GM18951 (cell line): ENCODE measurements around the gene LETM1.

Experiments
- POLR2A ChIP-seq: IDR thresholded peaks from 4 replicates; pipeline ENCODE4 v1.6.1; 2011; ENCODE audit warnings: mild to moderate bottlenecking; ENCODE audit not compliant: insufficient read length, insufficient read depth; ENCODE audit errors: extremely low read depth
- in situ Hi-C: fragments of 300-500 bp; cut with MboI; formaldehyde crosslinking; loops from one replicate; pipeline ENCODE4 v1.12.0; 2022; ENCODE audit warnings: low sequenced_read_pairs, mixed read lengths, inconsistent platforms; ENCODE audit not compliant: unreplicated experiment

Gene LETM1

DNA sequence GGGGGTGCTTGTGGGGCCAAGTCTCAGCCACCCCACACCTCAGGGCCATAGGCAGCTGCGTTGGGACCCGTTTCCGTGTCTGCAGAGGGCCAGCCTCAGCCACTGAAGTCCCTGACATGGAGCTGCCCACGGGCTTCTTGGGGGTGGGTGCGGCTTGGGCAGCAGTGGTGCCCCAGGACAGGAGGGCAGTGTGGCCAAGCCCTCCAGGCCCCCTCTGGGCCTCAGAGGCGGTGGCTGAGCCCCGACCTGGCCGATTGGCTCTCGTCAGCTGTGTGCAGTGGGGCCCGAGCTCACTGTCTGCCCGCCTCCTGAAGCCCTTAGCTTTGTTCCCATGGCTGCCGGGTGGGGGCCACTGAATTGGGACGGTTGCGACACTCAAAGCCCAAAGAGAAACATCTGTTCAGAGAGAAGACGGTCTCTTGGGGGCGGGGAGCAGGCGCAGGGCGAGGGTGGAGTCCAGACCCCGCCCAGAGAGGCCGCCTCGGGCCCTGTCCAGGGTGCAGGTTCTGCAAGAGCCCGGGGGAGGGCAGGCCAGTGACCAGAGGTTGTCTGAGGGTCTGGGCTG, 53.7 kb downstream of the LETM1 start:
- TF ChIP-seq POLR2A: no peak
- in situ Hi-C loops: no loop called here

DNA sequence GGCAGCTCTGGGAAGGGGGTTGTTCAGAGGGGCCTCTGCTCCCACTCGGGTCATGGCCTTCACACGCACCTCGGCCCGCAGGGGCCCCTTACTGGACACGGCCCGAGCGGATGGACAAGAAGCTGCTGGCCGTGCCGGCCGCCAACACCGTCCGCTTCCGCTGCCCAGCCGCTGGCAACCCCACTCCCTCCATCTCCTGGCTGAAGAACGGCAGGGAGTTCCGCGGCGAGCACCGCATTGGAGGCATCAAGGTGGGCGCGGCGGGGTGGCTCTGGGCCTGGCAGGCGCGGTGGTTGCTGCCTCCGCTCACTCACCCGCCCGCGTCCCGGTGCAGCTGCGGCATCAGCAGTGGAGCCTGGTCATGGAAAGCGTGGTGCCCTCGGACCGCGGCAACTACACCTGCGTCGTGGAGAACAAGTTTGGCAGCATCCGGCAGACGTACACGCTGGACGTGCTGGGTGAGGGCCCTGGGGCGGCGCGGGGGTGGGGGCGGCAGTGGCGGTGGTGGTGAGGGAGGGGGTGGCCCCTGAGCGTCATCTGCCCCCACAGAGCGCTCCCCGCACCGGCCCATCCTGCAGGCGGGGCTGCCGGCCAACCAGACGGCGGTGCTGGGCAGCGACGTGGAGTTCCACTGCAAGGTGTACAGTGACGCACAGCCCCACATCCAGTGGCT, 54.5 kb downstream of the LETM1 start:
- TF ChIP-seq POLR2A: no peak

DNA sequence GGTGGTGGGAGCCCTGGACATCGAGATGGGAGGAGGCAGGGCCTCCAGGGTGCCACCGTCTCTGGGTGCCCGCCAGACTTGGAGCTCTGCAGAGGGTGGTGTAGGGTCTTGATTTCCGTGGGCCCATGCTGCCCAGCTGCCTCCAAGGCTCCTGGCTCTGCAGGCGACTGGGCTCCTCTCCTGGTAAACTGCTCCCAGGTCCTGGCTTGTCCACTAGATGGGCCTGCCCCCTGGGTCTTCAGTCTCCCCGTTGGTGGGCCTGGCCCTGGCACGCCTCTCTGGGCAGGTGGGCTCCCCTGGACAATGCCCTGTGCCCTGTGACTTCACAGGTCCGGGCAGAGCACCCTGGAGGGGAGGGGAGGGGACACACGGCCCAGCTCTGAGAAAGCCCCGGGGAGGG, 55.2 kb downstream of the LETM1 start:
- TF ChIP-seq POLR2A: no peak
- in situ Hi-C loops: no loop called here

More for the DNA sequence above, 54.5 kb downstream of the LETM1 start:
- in situ Hi-C loops: no loop called here

DNA sequence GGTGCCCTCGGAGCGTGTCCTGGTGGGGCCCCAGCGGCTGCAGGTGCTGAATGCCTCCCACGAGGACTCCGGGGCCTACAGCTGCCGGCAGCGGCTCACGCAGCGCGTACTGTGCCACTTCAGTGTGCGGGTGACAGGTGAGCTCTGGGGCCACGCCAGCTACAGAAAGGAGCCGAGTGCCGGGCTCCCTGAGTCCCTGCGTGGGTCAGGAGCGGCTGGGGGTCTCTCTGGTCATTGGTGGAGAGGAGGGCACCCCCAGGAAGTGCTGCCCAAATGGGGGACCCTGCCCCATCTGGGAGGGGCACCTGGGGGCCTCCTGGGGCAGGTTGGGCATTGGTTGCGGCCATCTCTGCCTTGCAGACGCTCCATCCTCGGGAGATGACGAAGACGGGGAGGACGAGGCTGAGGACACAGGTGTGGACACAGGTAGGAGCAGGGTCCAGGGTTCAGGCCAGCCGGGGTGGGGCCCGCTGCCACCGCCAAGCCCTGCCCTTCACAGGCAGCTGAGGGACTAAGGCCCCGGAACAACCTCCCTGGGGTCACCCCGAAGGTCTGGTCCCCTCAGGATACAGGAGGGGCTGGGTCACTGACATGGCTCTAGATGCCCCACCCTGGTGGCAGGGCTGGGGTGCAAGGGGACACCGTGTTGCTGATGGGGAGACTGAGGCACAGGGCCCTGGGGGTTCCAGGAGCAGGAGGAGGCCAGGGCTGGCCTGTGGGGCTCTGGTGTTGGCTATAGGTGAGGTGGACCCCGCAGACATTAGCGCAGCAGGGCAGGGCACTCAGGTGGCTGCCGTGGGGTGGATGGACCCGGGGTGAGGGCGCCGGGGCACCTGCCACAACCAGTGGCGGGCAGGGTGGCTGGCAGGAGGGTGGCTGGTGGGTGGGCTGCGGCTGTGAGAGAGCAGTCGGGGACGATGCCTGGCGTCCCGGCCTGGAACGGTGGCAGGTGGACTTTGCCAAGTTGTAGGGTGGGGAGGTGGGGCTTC, 56.3 kb downstream of the LETM1 start:
- in situ Hi-C loops: no loop called here
- TF ChIP-seq POLR2A: no peak

DNA sequence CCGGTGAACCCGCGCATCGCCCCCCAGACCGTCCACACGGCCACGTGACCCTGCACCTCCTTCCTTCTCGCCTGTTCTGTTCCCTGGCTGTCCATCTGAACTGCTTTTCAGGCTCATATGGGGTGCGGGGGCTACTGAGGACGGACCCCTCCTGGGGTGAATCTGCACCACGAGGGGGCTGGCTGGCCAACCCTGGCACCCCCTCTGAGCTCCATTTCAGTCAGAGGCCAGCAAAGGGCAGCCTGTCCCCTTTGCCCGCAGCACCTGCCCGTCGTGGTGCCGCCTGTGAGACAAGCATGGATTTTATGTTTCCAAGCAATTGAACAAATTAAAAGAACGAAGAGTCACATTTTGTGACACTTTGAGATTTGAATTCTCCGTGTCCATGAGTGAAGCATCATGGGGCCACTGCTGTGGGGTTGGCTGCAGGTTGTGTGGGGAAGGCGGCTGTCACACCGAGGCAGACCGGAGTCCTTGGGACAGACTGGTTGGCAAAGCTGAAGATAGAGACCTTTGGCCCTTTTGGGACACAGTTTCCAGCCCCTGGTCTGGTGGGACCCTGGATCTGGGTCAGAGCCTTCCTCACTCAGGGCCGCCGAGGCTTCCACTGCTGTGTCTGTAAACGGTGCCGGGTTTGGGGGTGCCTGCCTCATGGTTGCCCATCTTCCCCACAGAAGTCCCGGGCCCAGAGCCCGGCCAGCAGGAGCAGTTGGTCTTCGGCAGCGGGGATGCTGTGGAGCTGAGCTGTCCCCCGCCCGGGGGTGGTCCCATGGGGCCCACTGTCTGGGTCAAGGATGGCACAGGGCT, 57.2 kb downstream of the LETM1 start:
- in situ Hi-C loops: no loop called here
- TF ChIP-seq POLR2A: no peak

DNA sequence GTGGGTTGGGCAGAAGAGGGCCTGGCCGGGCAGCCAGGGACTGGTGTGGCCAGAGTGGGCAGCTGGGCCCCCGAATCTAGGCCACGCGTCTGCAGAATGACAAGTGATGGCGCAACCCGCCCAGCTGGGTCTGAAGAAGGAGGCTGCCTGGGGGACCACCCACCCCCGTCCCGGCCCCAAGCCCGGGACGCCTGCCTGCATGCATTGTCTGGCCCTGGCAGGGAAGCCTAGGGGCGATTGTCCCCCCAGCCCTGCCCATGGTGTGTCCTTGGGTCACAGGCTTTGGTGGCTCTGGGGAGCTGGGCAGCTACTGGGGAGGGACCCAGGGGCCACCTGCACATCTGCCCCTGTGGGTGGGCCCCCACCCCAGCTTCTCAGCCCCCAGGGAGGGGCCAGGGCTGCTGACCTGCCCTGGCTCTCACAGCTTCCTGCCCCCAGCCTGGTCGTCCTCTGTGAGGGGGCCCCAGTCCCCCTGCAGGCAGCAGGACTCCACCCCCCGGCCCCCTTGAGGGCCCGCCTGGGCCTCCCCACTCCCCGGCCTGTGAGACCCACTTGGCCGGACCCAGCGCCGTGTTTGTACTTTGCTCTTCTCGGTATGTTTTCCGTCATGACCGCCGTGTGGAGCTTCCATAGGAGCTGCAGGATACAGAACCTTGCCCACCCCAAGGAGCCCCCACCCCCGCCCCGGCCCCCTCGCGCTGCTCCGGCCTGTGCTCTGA, 57.9 kb downstream of the LETM1 start:
- no peak for TF ChIP-seq POLR2A
- in situ Hi-C loops: no loop called here

DNA sequence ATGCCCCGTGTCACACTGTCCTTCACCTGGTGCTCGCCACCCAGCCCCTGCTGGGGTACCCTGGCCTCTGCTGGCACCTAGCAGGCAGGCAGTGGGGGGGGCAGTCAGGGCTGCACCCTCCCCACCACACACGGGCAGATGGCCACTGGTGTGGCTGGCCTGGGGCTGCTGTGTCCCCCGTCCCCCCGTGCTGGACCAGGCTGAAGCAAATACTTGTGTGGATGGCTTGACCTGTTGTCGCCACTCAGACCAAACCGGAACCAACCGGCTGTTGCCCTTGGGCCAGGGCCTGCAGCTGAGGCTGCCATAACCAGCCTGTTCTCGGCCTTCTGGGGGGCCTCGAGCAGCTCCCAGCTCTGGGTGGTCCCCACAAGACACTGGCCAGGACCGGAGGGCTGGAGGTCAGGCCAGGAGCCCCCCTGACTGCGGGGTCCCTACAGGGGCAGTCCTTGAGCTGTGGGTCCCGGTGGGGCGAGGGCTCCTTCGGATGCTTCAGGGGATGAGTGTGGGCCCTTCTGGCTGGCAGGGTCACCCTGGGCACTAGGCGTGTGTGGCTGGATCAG, 58.6 kb downstream of the LETM1 start:
- no peak for TF ChIP-seq POLR2A
- in situ Hi-C loops: no loop called here

DNA sequence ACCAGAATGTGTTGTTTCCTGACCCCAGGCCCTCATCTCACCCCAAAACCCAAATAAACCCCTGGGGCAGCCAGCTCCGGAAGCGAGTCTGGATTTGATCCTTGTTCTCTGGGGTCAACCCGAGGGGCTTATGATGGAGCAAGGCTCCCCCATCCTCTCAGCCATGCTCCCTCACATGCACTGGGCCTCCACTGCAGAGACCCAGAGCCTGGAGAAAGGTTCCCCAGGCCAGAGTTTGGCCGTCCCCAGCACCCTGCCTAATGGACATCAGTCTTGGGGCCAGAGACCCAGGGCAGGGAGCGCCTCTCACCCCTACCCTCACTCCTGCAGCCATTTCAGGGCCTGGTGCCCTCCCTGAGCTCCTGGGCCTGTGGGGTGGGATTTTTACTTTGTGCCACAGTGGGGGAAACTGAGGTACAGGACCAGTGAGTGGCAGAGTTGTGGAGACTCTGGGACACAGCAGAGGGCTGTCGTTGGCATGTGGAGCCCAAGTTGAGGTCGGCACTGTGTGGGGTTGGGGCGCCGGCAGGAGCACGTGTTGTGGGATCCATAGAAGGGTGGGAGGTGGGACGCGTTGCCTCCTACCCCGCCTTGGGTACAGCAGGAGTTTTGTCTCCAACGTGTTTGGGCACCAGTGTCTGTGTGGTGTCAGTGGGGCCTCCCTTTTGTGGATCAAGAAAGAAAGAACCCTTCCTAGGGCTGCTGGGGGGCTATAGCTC, 59.3 kb downstream of the LETM1 start:
- in situ Hi-C loops: no loop called here
- no peak for TF ChIP-seq POLR2A

DNA sequence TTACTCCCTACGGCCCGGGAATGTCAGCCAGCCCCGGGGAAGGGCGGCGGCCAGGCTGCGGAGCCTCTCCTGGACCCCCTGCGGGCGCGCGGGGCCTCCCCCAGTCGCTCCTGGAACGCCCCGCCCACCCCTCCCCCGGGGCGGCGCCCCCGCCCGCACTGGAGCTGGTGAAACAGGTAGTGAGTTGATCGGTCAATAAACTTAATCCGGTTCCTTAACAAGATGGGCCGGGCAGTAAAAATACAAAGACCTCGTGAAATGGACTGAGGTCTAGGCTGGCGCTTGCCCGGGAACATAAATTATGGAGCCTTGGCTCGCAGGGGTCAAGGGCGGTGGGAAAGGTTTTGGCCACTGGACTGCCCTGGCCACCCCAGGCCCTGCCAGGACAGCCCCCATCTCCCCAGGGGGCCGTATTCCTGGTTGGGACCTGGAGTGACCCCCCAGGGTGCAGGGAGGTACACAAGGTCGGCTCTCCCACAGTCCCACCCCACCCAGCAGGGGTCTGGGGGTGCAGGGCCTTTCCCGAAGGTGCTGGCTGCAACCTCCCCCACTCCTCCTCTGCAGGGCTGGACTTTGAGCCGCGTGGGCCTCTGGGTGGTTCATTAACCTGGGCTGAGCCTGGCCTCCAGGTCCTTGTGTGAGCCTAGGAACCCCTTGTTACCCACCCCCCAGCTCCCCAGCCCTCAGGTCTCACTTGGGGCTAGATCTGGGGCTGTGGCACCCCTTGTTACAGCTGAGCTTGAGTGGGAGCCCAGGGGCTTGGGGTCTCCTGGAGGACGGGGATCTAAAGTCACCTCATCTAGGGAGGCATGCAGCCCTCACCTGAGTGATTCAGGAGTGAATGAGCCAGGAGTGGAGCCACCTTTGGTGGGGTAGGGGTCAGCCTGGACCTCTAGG, 60.4 kb downstream of the LETM1 start:
- in situ Hi-C loops: no loop called here
- no peak for TF ChIP-seq POLR2A

DNA sequence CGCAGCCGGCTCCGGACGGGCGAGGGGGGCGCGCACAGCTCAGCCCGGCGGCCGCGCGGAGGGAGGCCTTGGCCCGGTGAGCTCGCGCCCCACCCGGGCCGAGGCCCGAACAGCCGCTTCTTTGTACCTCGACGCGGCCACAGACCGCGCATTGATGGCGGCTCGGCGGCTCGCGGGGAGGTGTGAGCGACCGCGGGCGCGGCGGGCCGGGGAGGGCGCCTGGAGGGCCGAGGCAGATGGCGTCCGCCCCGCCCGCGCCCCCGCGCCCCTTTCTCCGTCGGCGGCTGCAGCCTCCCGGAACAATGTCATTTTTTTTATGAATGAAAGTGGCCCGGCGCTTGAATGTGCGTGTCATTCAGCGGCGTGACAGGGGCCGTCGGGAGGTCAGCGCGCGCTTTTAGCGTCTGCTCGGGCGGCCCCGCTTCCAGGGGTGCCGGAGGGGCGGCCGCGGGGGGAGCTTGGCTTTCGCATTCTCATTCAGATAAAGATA, 61.1 kb downstream of the LETM1 start:
- in situ Hi-C loops: no loop called here
- TF ChIP-seq POLR2A: no peak
